ENCODE data around the gene PPP3CA. TPM values are rescaled to one million over a fixed set of nuclear protein-coding genes. Genes with fewer than 3 reads are reported as not detected.

Gene PPP3CA
- total RNA-seq, 1 donor from 2014 or later: 64.5 TPM

DNA sequence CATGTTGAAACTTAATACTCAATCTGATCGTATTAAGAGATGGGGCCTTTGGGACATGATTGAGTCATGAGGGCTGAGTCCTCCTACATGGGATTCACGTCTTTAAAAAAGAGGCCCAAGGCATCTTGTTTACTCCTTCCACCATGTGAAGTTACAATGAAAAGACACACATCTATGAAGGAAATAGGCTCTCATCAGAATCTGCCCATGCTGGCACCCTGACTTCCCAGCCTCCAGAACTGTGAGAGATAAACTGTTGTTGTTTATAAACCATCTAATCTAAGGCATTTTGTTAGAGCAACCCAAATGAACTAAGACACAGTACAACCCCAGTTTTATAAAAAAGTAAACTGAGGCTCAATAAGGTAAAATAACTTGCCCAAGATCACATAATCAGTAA, 32.3 kb downstream of the PPP3CA start:
- no peaks in the 10 kb centered on the region for H3K9me3 ChIP-seq
- H3K27ac ChIP-seq: no peak overlapping the region
- TF ChIP-seq, protein P1, sequence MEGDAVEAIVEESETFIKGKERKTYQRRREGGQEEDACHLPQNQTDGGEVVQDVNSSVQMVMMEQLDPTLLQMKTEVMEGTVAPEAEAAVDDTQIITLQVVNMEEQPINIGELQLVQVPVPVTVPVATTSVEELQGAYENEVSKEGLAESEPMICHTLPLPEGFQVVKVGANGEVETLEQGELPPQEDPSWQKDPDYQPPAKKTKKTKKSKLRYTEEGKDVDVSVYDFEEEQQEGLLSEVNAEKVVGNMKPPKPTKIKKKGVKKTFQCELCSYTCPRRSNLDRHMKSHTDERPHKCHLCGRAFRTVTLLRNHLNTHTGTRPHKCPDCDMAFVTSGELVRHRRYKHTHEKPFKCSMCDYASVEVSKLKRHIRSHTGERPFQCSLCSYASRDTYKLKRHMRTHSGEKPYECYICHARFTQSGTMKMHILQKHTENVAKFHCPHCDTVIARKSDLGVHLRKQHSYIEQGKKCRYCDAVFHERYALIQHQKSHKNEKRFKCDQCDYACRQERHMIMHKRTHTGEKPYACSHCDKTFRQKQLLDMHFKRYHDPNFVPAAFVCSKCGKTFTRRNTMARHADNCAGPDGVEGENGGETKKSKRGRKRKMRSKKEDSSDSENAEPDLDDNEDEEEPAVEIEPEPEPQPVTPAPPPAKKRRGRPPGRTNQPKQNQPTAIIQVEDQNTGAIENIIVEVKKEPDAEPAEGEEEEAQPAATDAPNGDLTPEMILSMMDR (IDR thresholded peaks at IDR 0.05): no peak
- H3K4me3 ChIP-seq: no peak overlapping the region
- no peak for DNase-seq (ENCODE audit: low spot score in 2 of 2)
- intact Hi-C loops (cut with DNase I): no loop called here
- H3K27me3 ChIP-seq: no peaks in the 10 kb centered on the region
- no peaks in the 10 kb centered on the region for H3K36me3 ChIP-seq
- H3K4me1 ChIP-seq: no peaks in the 10 kb centered on the region

DNA sequence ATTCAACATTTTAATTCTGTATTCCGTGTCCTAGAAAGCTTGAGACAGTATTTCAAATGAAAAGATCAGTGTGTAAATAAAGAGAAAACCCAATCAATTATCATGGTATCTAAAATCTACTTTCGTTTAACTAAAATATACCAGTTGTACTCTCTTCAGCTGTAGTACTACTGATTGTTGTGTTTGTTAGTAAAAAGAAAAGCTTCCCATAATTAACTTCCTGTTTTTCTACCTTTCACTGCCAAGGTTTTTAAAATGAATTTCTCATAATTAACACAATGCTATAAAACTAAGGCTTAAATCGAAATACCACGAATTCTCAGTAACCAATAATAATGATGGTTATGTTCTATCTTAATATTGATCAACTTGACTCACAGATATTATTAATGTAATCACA, 37.4 kb downstream of the PPP3CA start:
- H3K36me3 ChIP-seq: no peaks in the 10 kb centered on the region
- no peak for DNase-seq (ENCODE audit: low spot score in 2 of 2)
- no peaks in the 10 kb centered on the region for H3K27me3 ChIP-seq
- H3K27ac ChIP-seq: no peak overlapping the region
- TF ChIP-seq, protein P1 (IDR thresholded peaks at IDR 0.05): no peak
- intact Hi-C loops (cut with DNase I): no loop called here
- no peak overlapping the region for H3K4me3 ChIP-seq
- peaks cover 0 to 3% of the 10 kb centered on the region in 2 donors for H3K4me1 ChIP-seq
- H3K9me3 ChIP-seq: no peaks in the 10 kb centered on the region

DNA sequence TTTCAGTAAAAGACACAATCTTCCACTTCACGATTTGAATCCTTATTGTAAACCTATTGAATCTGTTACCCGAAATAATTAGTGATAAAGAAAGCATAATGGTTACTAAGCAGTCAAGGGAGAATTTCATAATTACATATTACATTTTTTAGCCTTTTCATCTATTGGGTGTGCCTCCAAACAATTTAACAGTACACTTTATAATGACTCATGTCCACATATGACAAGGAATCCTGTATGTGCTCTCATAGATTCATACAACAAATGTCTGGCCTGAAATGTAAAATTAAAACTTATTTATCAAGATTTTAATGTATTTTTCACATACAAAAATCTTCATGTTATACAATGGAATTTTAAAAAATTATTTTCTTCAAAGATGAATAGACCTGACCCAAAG, 39.4 kb downstream of the PPP3CA start:
- H3K4me3 ChIP-seq: no peak overlapping the region
- H3K9me3 ChIP-seq: no peaks in the 10 kb centered on the region
- no peak overlapping the region for H3K27ac ChIP-seq
- H3K27me3 ChIP-seq: no peaks in the 10 kb centered on the region
- H3K36me3 ChIP-seq: no peaks in the 10 kb centered on the region
- H3K4me1 ChIP-seq: peaks cover 0 to 6% of the 10 kb centered on the region in 2 donors
- TF ChIP-seq, protein P1 (IDR thresholded peaks at IDR 0.05): no peak
- intact Hi-C loops (cut with DNase I): no loop called here
- no peak for DNase-seq (ENCODE audit: low spot score in 2 of 2)

DNA sequence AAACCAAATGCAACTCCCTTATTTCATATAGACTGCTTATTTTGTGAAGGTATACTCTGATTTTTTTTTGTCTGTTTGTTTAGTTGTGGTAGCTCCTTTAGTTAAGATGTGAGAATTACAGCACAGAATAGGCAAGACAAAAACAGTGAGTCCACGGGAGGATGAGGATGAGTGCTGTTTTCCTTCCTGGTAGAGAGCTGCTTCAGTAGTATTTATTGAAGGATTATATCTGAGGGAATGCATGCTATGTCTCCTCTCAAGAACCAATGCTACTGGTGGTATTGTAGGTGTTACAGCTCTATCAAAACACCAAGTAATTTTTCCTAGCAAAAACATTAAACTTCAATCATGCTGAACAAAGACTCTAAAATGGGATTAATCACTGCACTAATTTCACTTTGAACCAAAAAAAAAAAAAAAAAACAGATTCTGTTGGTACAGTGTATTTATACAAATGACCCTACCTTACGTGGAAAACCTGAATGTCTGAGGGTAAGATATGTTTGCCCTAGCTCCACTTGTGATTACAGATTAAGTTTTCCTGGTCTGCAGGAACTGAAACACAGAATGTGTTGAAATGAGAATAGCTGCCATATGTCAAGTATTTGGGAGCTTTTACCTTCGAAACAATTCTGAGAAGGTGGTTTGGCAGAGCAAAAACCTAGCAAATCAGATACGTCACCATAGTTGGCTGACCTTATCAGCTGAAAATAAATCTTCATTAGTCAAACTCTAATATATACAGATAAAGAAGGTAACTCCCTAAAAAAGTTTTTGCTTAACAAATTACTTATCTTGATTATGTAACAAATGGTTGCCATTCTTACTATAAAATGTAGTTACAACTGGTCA, 40.3 kb downstream of the PPP3CA start:
- TF ChIP-seq, protein P1 (IDR thresholded peaks at IDR 0.05): no peak
- Histone ChIP-seq H3K27me3 (no peaks in the 10 kb centered on the region), H3K27ac (no peak overlapping the region), H3K9me3 (no peaks in the 10 kb centered on the region), H3K36me3 (no peaks in the 10 kb centered on the region), H3K4me1 (peaks cover 0 to 6% of the 10 kb centered on the region in 2 donors), H3K4me3 (peak overlapping the region in 1 of 2 donors; percentile 21)
- DNase-seq (ENCODE audit: low spot score in 2 of 2): no peak
- intact Hi-C loops (cut with DNase I): no loop called here

DNA sequence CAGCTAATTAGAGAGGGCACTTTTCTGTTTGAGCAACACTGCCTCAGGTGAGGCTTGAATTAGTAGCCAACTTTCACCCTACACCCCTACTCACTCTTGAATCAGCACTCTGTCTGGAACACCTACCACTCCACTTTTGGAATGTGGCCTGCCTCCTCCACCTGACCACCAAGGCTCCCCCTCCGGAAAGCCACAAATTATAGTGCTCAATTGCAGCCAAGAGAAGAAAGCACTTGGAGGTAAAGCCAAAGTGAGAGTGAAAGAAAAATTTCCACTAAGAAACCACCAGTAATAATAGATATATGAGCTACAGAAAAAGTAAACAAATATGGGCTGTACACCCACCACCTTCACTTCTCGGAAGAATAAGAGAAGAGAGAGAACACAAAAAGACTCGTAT, 41.1 kb downstream of the PPP3CA start:
- no peaks in the 10 kb centered on the region for H3K9me3 ChIP-seq
- peaks cover 0 to 6% of the 10 kb centered on the region in 2 donors for H3K4me1 ChIP-seq
- DNase-seq (ENCODE audit: low spot score in 2 of 2): no peak
- no peak overlapping the region for H3K27ac ChIP-seq
- peak overlapping the region in 1 of 2 donors; percentile 21 for H3K4me3 ChIP-seq
- H3K27me3 ChIP-seq: no peaks in the 10 kb centered on the region
- intact Hi-C loops (cut with DNase I): no loop called here
- no peaks in the 10 kb centered on the region for H3K36me3 ChIP-seq
- TF ChIP-seq, protein P1 (IDR thresholded peaks at IDR 0.05): no peak
